ENCODE results near the gene USP24. TPM values are rescaled to one million over a fixed set of nuclear protein-coding genes. Genes with fewer than 3 reads are reported as not detected.

Gene USP24
- total RNA-seq, 1 donor from 2014 or later = 21.8 TPM

- ATAC-seq = peak; percentile 30
Observed at GRCh38 chr1:55064071-55064581, 151.0 kb downstream of the USP24 start.

GRCh38 chr1:55063577-55063942 is 151.6 kb downstream of the USP24 start:
- ATAC-seq = no peak

- no peak for ATAC-seq
Observed at GRCh38 chr1:55062801-55063576, 152.2 kb downstream of the USP24 start.

DNA sequence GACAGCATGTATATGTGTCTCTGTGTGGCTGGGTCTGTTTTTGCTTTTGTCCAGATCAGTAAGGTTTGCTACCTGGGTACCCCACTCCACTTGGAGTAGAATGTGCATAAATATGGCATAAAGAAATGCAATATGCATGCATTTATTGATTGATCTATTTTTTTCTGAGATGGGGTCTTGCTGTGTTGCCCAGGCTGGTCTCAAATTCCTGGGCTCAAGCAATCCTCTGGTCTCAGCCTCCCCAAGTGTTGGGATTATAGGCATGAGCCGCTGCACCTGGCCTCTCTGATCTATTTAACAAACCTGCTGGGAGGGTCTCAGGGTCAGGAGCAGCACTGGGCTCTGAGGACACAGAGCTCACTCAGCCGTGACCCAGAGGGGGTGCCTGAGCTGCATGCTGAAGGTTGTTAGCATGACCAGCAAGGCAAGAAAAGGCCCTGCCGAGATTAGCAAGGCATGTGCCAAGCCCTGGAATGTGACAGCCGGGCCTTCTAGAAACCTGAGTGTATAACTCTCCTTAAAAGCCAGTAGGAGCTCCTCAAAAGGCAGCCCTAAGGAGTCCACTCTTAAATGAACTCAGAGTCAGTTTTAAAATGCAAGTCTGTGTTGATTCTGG is 153.3 kb downstream of the USP24 start:
- no peak for ATAC-seq

- ATAC-seq = no peak
Observed at GRCh38 chr1:55061000-55061705, 154.0 kb downstream of the USP24 start.

DNA sequence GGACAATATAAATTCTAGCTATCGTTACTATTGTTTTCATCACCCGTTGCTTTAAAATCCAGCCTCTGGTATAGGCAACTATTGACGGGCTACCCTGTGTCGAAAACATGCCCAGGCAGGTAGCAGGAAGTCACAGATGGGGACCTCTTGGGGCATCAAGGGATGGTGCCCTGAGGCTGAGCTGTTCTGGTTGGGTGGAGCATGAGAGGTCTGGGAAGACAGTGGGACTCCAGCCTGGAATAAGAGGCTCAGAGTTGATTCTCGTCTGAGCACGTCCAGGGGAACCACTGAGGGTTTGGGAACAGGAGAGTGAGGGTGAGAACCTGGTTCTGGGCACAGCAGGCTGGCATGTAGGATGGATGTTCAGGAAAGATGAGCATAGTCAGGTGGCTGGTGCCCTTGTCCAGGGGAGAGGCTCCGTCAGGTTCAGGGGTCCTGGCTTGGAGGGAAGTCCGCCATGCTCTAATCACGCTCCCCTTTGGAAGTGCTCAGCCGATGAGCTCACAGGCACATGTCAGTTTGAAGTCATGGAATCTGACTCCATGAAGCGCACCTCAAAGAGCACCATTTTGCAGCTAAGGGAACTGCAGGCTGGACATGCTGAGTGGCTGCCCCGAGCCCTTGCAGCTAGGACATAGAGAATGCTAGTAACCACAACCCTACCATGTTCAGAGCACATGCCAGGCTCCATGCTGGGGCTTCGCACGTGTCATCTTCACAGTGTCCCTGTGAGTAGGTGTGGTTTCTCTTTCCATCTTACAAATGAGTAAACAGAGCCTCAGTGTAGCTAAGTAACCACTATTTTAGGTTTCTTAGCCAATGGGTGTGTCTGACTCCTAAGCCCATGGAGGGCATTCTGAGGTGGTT is 154.8 kb downstream of the USP24 start:
- ATAC-seq = no peak

GRCh38 chr1:55059302-55060132 is 155.6 kb downstream of the USP24 start:
- ATAC-seq = no peak

GRCh38 chr1:55057956-55058298 is 157.2 kb downstream of the USP24 start:
- ATAC-seq = no peak

DNA sequence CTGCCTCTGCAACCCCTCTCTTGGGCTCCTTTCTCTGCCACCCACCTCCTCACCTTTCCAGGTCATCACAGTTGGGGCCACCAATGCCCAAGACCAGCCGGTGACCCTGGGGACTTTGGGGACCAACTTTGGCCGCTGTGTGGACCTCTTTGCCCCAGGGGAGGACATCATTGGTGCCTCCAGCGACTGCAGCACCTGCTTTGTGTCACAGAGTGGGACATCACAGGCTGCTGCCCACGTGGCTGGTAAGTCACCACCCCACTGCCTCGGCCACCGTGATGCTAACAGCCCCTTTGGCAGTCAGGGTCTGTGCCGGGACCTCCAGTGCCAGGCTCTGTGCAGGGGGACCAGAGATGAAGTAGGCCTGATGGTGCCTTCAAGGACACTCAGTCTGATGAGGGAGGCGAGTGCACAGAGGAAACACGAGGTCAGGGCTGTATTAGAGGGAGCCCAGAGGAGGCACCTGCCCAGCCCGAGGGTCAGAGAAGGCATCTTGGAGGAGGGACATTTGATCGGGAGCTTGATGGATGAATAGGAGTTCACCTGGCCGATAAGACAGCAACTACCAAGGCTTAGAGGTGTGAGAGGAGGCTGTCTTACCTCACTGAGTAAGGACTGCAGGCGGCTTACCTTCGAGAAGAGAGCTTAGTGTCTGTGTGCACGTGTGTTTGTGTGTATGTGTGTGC is 157.8 kb downstream of the USP24 start:
- ATAC-seq = no peak

DNA sequence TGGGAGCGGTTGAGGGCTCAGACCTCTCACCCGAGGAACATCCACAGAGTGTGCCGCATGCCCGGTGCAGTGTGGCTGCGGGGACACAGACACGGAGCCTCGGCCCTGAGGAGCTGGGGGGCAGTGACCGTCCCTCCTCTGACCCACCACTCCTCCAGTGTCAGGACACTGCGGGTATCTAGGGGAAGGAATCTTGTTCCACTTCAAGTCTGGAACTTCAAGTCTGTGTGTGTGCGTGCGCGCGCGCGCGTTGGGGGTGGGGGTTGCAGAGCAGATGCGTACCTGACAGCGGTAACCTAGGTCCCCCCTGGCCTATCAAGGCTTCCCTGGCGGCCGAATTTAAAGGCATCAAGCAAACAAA is 158.6 kb downstream of the USP24 start:
- ATAC-seq = no peak

DNA sequence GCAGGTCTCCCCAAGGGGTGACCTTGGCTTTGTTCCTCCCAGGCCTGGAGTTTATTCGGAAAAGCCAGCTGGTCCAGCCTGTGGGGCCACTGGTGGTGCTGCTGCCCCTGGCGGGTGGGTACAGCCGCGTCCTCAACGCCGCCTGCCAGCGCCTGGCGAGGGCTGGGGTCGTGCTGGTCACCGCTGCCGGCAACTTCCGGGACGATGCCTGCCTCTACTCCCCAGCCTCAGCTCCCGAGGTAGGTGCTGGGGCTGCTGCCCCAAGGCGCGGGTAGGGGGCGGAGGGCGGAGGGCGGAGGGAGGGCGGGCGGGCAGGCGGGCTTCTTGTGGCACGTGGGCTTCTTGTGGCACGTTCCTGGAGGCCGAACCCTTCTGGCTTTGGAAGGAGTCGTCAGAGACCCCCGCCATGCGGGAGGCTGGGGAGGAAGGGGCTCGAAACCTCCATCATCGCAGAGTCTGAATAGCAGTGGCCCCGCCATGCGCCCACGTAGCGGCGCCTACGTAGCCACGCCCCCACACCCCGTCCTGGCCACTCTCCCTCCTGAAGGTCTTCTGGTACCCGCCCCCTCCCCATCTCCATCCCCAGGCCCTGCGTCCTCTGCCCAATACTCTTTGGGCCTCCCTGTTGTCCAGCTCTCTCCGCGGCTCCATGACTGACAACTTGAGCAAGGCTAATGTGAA is 159.1 kb downstream of the USP24 start:
- no peak for ATAC-seq

GRCh38 chr1:55055084-55055882 is 159.9 kb downstream of the USP24 start:
- ATAC-seq = no peak

GRCh38 chr1:55054396-55054795 is 160.8 kb downstream of the USP24 start:
- ATAC-seq = no peak

DNA sequence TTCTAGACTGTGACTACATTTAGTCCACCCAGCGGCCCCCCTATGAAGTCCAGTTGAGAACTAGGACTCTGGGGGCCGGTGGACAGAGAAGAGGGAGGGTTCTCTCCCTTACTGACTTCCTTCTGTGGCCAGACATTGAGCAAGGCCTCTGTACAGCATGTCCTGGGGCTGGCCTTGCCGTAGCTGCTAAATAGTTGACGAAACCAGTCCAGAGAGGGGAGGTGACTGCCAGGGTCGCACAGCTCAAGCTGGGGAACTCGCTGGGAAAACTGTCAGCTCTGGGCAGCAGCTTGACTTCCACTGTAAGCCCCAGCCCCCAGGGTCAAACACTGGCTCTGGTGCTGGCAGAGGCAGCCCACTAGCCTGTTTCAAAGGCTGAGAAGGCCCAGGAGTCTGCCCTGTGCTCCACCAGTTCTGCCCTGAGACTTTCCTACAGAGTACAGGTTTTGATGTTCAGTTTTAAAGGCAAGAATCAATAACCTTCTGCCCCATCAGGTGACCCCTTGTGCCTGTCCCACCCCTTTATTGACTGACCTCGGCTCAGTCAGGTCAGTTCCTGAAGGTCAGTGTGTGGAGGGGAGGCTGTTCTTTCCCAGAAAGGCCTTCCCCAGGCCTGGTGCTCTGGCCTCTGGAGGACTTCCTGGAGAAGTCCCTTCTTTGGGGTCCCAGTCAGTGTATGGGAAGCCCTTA is 161.8 kb downstream of the USP24 start:
- no peak for ATAC-seq

DNA sequence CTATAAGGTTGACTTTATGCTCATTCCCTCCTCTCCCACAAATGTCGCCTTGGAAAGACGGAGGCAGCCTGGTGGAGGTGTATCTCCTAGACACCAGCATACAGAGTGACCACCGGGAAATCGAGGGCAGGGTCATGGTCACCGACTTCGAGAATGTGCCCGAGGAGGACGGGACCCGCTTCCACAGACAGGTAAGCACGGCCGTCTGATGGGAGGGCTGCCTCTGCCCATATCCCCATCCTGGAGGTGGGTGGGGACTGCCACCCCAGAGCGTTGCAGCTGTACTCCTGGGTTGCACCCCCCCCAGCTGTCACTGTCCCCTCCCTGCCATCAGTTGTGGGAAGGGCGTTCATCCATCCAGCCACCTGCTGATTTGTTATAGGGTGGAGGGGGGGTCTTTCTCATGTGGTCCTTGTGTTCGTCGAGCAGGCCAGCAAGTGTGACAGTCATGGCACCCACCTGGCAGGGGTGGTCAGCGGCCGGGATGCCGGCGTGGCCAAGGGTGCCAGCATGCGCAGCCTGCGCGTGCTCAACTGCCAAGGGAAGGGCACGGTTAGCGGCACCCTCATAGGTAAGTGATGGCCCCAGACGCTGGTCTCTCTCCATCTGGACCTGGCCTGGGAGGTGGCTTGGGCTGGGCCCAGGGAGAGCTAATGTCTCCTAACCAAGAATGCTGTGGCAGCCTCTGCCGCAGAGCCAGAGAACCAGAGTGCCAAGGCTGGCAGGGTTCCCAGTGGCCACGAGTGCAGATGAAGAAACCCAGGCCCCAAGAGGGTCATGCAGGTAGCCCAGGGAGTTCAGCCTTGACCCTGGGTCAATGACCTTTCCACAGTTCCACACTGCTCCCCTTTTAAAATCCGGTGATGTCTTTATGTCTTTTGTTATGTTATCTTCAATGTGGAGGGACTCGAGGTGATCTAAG is 162.7 kb downstream of the USP24 start:
- ATAC-seq = no peak

- ATAC-seq = no peak
Observed at GRCh38 chr1:55051621-55052020, 163.5 kb downstream of the USP24 start.

GRCh38 chr1:55051169-55051568 is 164.0 kb downstream of the USP24 start:
- no peak for ATAC-seq

DNA sequence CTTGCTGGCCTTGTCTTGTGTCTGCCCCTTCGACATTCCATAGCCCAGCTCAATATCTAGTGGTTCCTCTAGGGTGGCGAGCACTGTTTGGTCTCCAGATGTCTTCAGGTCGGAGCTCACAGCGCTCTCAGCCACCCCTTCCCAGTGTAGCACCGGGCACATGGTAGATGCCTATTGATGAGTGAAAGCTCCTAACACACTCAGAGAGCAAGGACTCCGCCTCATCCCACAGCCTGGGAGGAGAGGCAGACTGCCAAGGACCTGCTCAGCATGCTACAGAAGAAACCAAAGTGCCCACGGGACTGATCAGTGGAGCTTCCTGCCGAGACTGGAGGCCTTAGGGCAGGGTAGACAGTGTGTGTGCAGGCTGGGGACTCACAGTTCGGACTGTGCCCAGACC is 164.9 kb downstream of the USP24 start:
- no peak for ATAC-seq
